B cell (primary cell): ENCODE results near the gene COG1. TPM values are rescaled to one million over a fixed set of nuclear protein-coding genes. Genes with fewer than 3 reads are reported as not detected.

Experiments
- ATAC-seq: fragments of 200-7000 bp; cut with Tn5 transposase; one replicate; pipeline ENCODE4 v1.10.0; 2021; ENCODE audit warnings: low read depth, mild to moderate bottlenecking, moderate number of reproducible peaks, moderate library complexity
- CTCF ChIA-PET: fragments of 350-600 bp; sonication (Branson Sonifier 250); formaldehyde crosslinking; loops from one replicate; lab custom pipeline; 2021; ENCODE audit warnings: antibody characterized with exemption, inconsistent platforms; lab: Charles Lee
- POLR2A ChIA-PET: fragments of 350-600 bp; sonication (Branson Sonifier 250); formaldehyde crosslinking; loops from one replicate; lab custom pipeline; 2021; ENCODE audit warnings: antibody characterized with exemption; lab: Charles Lee
- DNase-seq: peaks from one replicate; pipeline ENCODE4 v3.0.0; 2013
- H2AFZ ChIP-seq: 2 replicates; pipeline ENCODE4 v1.6.1; 2012; ENCODE audit warnings: mild to moderate bottlenecking, low read depth, low read length; ENCODE audit not compliant: insufficient read depth, poor library complexity, severe bottlenecking
- H3K27ac ChIP-seq, 2 donors: 1 replicate in 1 of 2; 2 replicates in 1 of 2; pipeline ENCODE4 v1.5.1; 2012 to 2013; ENCODE audit warnings: low read length in 2 of 2, mild to moderate bottlenecking in 2 of 2, moderate library complexity in 1 of 2
- H3K27me3 ChIP-seq, 4 experiments: fragments of 200-600 bp in 1 of 4; sonication (generic) in 1 of 4; replicated peaks in 1 of 4; 1 replicate in 2 of 4; 2 replicates in 2 of 4; pipeline versions ENCODE4 v1.6.1 to v1.7.0; 2013 to 2016; ENCODE audit warnings: low read length in 3 of 4, mild to moderate bottlenecking in 2 of 4, mixed read lengths in 1 of 4, moderate library complexity in 1 of 4; ENCODE audit not compliant: insufficient read depth in 4 of 4, control insufficient read depth in 3 of 4; ENCODE audit errors: control extremely low read depth in 1 of 4
- H3K36me3 ChIP-seq, 2 experiments: replicated peaks in 1 of 2; 1 replicate in 1 of 2; 2 replicates in 1 of 2; pipeline versions ENCODE4 v1.6.1 to v1.7.1; 2013; ENCODE audit warnings: low read length in 1 of 2; ENCODE audit not compliant: insufficient read depth in 2 of 2, control insufficient read depth in 1 of 2; ENCODE audit errors: control extremely low read depth in 1 of 2, extremely low read depth in 1 of 2
- H3K4me1 ChIP-seq, 2 donors: fragments of 200-600 bp in 1 of 2; sonication (generic) in 1 of 2; 1 replicate in 1 of 2; 2 replicates in 1 of 2; pipeline versions ENCODE4 v1.5.1 to v1.6.1; 2013 to 2017; ENCODE audit warnings: low read length in 2 of 2; ENCODE audit not compliant: control insufficient read depth in 2 of 2, insufficient read depth in 2 of 2
- H3K4me2 ChIP-seq: replicated peaks from 2 replicates; pipeline ENCODE3; 2012; ENCODE audit warnings: mild to moderate bottlenecking, low read depth, low read length; ENCODE audit not compliant: poor library complexity, severe bottlenecking
- H3K4me3 ChIP-seq, 5 experiments: fragments of 200-600 bp in 1 of 5; sonication (generic) in 1 of 5; 1 replicate in 3 of 5; 2 replicates in 2 of 5; pipeline versions ENCODE4 v1.5.1 to v1.7.0; 2011 to 2016; ENCODE audit warnings: low read length in 4 of 5, mild to moderate bottlenecking in 4 of 5, low read depth in 2 of 5, control low read depth in 1 of 5, moderate library complexity in 1 of 5; ENCODE audit not compliant: insufficient read depth in 1 of 5; ENCODE audit errors: control extremely low read depth in 1 of 5, extremely low read depth in 1 of 5
- H3K79me2 ChIP-seq: fragments of 200-600 bp; sonication (generic); one replicate; pipeline ENCODE4 v1.6.0; 2016; ENCODE audit warnings: low read length; ENCODE audit not compliant: control insufficient read depth, insufficient read depth
- H3K9ac ChIP-seq: fragments of 200-600 bp; sonication (generic); 2 replicates; pipeline ENCODE4 v1.6.1; 2017; ENCODE audit warnings: mild to moderate bottlenecking, low read length, moderate library complexity
- H3K9me3 ChIP-seq, 3 donors: one replicate each; pipeline versions ENCODE4 v1.6.1 to v1.7.1; 2013; ENCODE audit warnings: low read length in 2 of 3; ENCODE audit not compliant: control insufficient read depth in 2 of 3, insufficient read depth in 1 of 3; ENCODE audit errors: control extremely low read depth in 1 of 3
- H4K20me1 ChIP-seq: 2 replicates; pipeline ENCODE4 v1.6.0; 2012; ENCODE audit warnings: mild to moderate bottlenecking, low read length; ENCODE audit not compliant: insufficient read depth, control insufficient read depth, poor library complexity, severe bottlenecking
- H3K27ac Mint-ChIP-seq: one replicate; pipeline ENCODE4 v1.8.0; 2021; ENCODE audit warnings: mixed read lengths
- H3K27me3 Mint-ChIP-seq: one replicate; pipeline ENCODE4 v1.8.0; 2021; ENCODE audit warnings: mixed read lengths
- H3K4me1 Mint-ChIP-seq: one replicate; pipeline ENCODE4 v1.8.0; 2021; ENCODE audit warnings: mixed read lengths
- H3K4me3 Mint-ChIP-seq: one replicate; pipeline ENCODE4 v1.8.0; 2021; ENCODE audit warnings: mixed read lengths
- H3K9me3 Mint-ChIP-seq: one replicate; pipeline ENCODE4 v1.8.0; 2022; ENCODE audit warnings: mixed read lengths; ENCODE audit not compliant: insufficient read depth
- CTCF ChIP-seq: fragments of 200-600 bp; IDR thresholded peaks from one replicate; pipeline ENCODE4 v1.8.0; 2022; ENCODE audit warnings: antibody characterized with exemption, mild to moderate bottlenecking
- EZH2 ChIP-seq: IDR thresholded peaks from 2 replicates; pipeline ENCODE4 v1.6.1; 2012; ENCODE audit warnings: borderline replicate concordance, low read depth, mild to moderate bottlenecking, moderate library complexity, low read length; ENCODE audit not compliant: insufficient read depth, poor library complexity, severe bottlenecking
- whole genome bisulfite sequencing: methylation state at CpG from one replicate; pipeline ENCODE4 v1.1.5; 2013; ENCODE audit warnings: missing lambda C conversion rate; ENCODE audit not compliant: insufficient coverage; 5-methylcytosine and 5-hydroxymethylcytosine counted together
- intact Hi-C: fragments of 100-400 bp; cut with micrococcal nuclease; formaldehyde crosslinking; loops from one replicate; pipeline ENCODE4 v1.10.0; 2022
- polyA plus RNA-seq: library from polyadenylated mRNA; depleted of rRNA; stranded (reverse); fragments of >200 nt; gene quantifications from 2 replicates; pipeline ENCODE4 v1.2.3, GENCODE V29; 2012
- total RNA-seq, 2 donors: library from RNA; stranded (reverse); fragments of 120-200 nt in 1 of 2; gene quantifications; 1 replicate in 1 of 2; 2 replicates in 1 of 2; pipeline versions ENCODE4 v1.2.3 to v1.2.4, GENCODE V29; 2013 to 2022

Gene COG1
- total and polyA plus RNA-seq, 2 donors (not counting 1 experiment from before 2014, with no cell fraction given) = 39.1 to 72.8 TPM

GRCh38 chr17:73194514-73195222 is 1.8 kb downstream of the COG1 start:
- Mint-ChIP-seq H3K9me3 (no peaks in the 10 kb centered on the region), H3K27ac (peak overlapping the region; percentile 59), H3K27me3 (no peaks in the 10 kb centered on the region), H3K4me3 (peak overlapping the region; percentile 72), H3K4me1 (peaks cover 27% of the 10 kb centered on the region)
- WGBS = 81% methylated on average over 17 of the region's 22 CpGs
- no peaks in the 10 kb centered on the region for H3K27me3 ChIP-seq
- H3K4me1 ChIP-seq = peaks cover 11 to 21% of the 10 kb centered on the region in 2 donors
- CTCF ChIA-PET = interaction anchor here (1.1 to 2.0 kb wide), 2 partner anchors 38 to 468 kb away, joined by 5 to 7 read pairs; a partner anchor contains a TSS
- intact Hi-C loops = no loop called here
- no peak for TF ChIP-seq CTCF
- no peak for TF ChIP-seq EZH2
- H3K9ac ChIP-seq = no peak overlapping the region
- POLR2A ChIA-PET = no interaction called here
- ATAC-seq (no peak), DNase-seq (no peak)
- H3K4me3 ChIP-seq = no peak overlapping the region
- H2AFZ ChIP-seq = no peak overlapping the region
- no peak overlapping the region for H3K27ac ChIP-seq
- peaks cover 7% of the 10 kb centered on the region for H4K20me1 ChIP-seq
- no peak overlapping the region for H3K4me2 ChIP-seq
- peaks cover 6 to 35% of the 10 kb centered on the region in 2 experiments for H3K36me3 ChIP-seq
- H3K9me3 ChIP-seq = no peaks in the 10 kb centered on the region
- H3K79me2 ChIP-seq = peaks cover 22% of the 10 kb centered on the region

GRCh38 chr17:73196500-73196899 is 3.6 kb downstream of the COG1 start:
- no peaks in the 10 kb centered on the region for H3K9me3 ChIP-seq
- no peaks in the 10 kb centered on the region for H3K9me3 Mint-ChIP-seq
- no peak overlapping the region for H2AFZ ChIP-seq
- WGBS = 95% methylated on average over 11 of the region's 13 CpGs
- no peaks in the 10 kb centered on the region for H3K27me3 Mint-ChIP-seq
- peaks cover 11 to 17% of the 10 kb centered on the region in 2 donors for H3K4me1 ChIP-seq
- TF ChIP-seq EZH2 (no peak), CTCF (no peak)
- H3K79me2 ChIP-seq = peaks cover 22% of the 10 kb centered on the region
- DNase-seq = no peak
- peaks cover 16 to 53% of the 10 kb centered on the region in 2 experiments for H3K36me3 ChIP-seq
- H3K9ac ChIP-seq = no peak overlapping the region
- peaks cover 7% of the 10 kb centered on the region for H4K20me1 ChIP-seq
- no peak overlapping the region for H3K4me3 Mint-ChIP-seq
- no peak overlapping the region for H3K4me2 ChIP-seq
- ATAC-seq = no peak
- no peaks in the 10 kb centered on the region for H3K27me3 ChIP-seq
- POLR2A ChIA-PET = no interaction called here
- peaks cover 25% of the 10 kb centered on the region for H3K4me1 Mint-ChIP-seq
- H3K27ac Mint-ChIP-seq = no peak overlapping the region
- intact Hi-C loops = no loop called here
- CTCF ChIA-PET = interaction anchor here (0.9 kb wide), 1 partner anchor 11 kb away, joined by 3 read pairs; no protein-coding TSS in a partner anchor
- H3K27ac ChIP-seq = no peak overlapping the region
- H3K4me3 ChIP-seq = no peak overlapping the region
